GM12874 (cell line): ENCODE results near the gene ZNF816.

Source experiments
- CTCF ChIP-seq: IDR thresholded peaks from 2 replicates; pipeline ENCODE4 v1.5.1; 2011; ENCODE audit warnings: low read depth, mild to moderate bottlenecking, control low read depth, low read length, moderate library complexity; ENCODE audit not compliant: insufficient read depth

Gene ZNF816

GRCh38 chr19:52943134-52943883, 19.4 kb downstream of the ZNF816 start:
- TF ChIP-seq CTCF, result no peak

DNA sequence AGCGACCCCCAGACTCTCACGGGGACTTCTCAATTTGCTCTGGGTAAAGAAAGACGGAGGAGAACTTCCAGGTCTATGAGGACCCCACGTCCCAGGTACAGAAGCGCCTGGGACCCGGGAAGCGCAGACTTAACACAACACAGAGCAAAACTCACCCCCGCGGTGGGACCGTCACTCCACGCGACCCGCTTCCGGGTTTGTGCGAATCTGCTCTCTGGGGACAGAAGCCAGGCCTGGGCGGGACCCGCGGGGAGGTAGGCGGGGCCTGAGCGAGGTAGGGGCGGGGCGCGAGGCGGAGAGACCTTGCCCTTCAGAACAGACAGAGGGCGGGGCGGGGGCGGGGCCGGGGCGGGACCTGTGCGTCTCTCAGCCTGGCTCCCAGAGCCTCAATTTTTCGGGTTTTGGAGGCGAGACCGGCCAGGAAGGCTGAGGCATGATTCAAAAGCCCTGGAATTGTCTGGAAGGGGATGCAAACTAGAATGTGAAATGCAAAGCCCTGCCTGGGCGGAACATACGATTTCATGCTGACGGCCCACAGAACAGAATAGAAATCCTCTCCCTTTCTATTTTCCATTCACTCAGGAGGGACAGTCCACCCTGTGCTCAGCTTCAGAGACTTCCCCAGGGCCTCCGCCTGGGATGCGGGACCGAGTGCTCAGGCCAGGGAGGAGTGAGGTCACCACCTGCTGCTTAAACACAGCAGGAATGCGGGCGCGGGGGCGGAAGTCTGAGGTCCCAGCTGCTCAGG, 20.1 kb downstream of the ZNF816 start:
- no peak for TF ChIP-seq CTCF

- no peak for TF ChIP-seq CTCF
Measured at GRCh38 chr19:52941941-52942385, 20.7 kb downstream of the ZNF816 start.

DNA sequence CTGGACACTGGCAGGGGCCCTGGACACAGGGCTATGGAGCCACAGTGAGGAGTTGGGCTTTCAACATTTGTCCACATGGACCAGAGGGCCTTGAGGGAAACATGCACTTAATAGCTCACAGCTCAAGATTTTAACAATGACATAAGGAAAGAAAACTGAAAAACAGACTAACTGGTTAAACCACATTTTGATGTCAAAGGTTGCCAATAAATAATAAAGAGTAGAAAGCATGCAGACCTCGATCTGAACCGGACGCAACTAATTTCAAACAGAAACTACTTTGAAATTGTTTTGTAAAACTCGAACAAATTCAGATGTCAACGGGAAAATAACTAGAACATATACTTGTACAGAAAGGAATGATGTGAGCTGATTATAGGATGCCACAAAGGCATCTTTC, 23.9 kb downstream of the ZNF816 start:
- TF ChIP-seq CTCF, result no peak

DNA sequence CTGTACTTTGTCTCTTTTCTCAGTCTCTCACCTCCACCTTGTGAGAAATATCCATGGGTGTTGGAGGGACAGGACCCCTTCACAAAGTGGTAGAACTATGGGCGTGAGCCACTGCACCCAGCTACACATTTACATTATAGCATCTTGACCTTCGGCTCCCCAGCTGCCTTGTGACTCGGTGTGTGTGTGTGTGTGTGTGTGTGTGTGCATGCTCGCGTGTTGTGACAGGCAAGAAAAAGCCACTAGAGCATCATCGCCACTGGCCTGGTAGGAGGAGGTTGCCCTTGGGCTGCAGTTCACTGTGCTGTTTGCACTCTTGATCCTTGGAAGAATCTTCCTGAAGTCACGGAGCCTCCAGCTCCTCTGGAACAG, 25.7 kb downstream of the ZNF816 start:
- TF ChIP-seq CTCF, result no peak

DNA sequence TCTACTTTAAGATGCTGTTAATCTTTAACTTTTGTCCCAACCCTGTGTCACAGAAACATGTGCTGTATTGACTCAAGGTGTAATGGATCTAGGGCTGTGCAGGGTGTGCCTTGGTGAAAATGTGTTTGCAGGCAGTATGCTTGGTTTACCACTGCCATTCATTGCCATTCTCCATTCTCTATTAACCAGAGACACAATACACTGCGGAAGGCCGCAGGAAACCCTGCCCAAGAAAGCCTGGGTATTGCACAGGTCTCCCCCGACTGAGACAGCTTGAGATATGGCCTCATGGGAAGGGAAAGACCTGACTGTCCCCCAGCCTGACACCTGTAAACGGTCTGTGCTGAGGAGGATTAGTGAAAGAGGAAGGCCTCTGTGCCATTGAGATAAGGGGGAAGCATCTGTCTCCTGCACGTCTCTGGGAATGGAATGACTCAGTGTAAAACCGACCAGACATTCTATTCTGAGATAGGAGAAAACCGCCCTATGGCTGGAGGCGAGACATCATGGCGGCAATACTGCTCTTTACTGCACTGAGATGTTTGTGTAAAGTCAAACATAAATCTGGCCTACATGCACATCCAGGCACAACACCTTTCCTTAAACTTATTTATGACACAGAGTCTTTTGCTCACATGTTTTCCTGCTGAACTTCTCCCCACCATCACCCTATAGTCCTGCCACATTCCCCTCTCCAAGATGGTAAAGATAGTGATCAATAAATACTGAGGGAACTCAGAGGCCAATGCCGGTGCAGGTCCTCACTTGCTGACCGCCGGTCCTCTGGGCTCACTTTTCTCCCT, 26.3 kb downstream of the ZNF816 start:
- TF ChIP-seq CTCF, result no peak

GRCh38 chr19:52935434-52935833, 27.2 kb downstream of the ZNF816 start:
- TF ChIP-seq CTCF, result no peak
